H9 (cell line): ENCODE results near the gene GAD2. TPM values are rescaled to one million over a fixed set of nuclear protein-coding genes. Genes with fewer than 3 reads are reported as not detected.

Source experiments
- DNase-seq: peaks from one replicate; pipeline ENCODE4 v3.0.0-alpha.2; 2017
- H2AFZ ChIP-seq: one replicate; pipeline ENCODE4 v1.6.1; 2013; ENCODE audit warnings: mild to moderate bottlenecking, low read length, control low read depth, moderate library complexity
- H2AK5ac ChIP-seq: 2 replicates; pipeline ENCODE4 v1.6.1; 2013; ENCODE audit warnings: low read length, control low read depth, mixed read lengths; ENCODE audit not compliant: insufficient read length
- H2BK120ac ChIP-seq: one replicate; pipeline ENCODE4 v1.6.1; 2013; ENCODE audit warnings: low read depth, mild to moderate bottlenecking, low read length, control low read depth, inconsistent platforms; ENCODE audit not compliant: poor library complexity, severe bottlenecking
- H2BK12ac ChIP-seq: 2 replicates; pipeline ENCODE4 v1.6.1; 2013; ENCODE audit warnings: low read length, control low read depth, mixed read lengths, low read depth; ENCODE audit not compliant: insufficient read length
- H2BK15ac ChIP-seq: 2 replicates; pipeline ENCODE4 v1.6.1; 2013; ENCODE audit warnings: low read depth, low read length, control low read depth
- H2BK20ac ChIP-seq: one replicate; pipeline ENCODE4 v1.6.1; 2013; ENCODE audit warnings: low read depth, mild to moderate bottlenecking, low read length, control low read depth, inconsistent platforms; ENCODE audit not compliant: poor library complexity, severe bottlenecking
- H2BK5ac ChIP-seq: 2 replicates; pipeline ENCODE4 v1.6.1; 2013; ENCODE audit warnings: low read length, control low read depth, mixed read lengths; ENCODE audit not compliant: insufficient read length
- H3K14ac ChIP-seq: 2 replicates; pipeline ENCODE4 v1.6.1; 2013; ENCODE audit warnings: low read length, control low read depth; ENCODE audit not compliant: insufficient read depth
- H3K18ac ChIP-seq: 2 replicates; pipeline ENCODE4 v1.6.1; 2013; ENCODE audit warnings: low read depth, mild to moderate bottlenecking, mixed read lengths, low read length, control low read depth; ENCODE audit not compliant: insufficient read length
- H3K23ac ChIP-seq: 2 replicates; pipeline ENCODE4 v1.6.1; 2013; ENCODE audit warnings: low read length, control low read depth, mixed read lengths, low read depth; ENCODE audit not compliant: insufficient read length
- H3K23me2 ChIP-seq: 2 replicates; pipeline ENCODE4 v1.6.1; 2013; ENCODE audit warnings: low read depth, mild to moderate bottlenecking, mixed read lengths, low read length, control low read depth; ENCODE audit not compliant: insufficient read length, poor library complexity, severe bottlenecking
- H3K27ac ChIP-seq: 2 replicates; pipeline ENCODE4 v1.5.1; 2013; ENCODE audit warnings: low read length, control low read depth, mixed read lengths, low read depth; ENCODE audit not compliant: insufficient read length
- H3K27me3 ChIP-seq: 2 replicates; pipeline ENCODE4 v1.6.1; 2013; ENCODE audit warnings: low read length, control low read depth, inconsistent platforms; ENCODE audit not compliant: insufficient read depth
- H3K4ac ChIP-seq: 2 replicates; pipeline ENCODE4 v1.6.1; 2013; ENCODE audit warnings: low read depth, mild to moderate bottlenecking, control low read depth, inconsistent platforms, low read length, moderate library complexity
- H3K4me1 ChIP-seq: 2 replicates; pipeline ENCODE4 v1.6.1; 2013; ENCODE audit warnings: low read length, control low read depth, inconsistent platforms; ENCODE audit not compliant: insufficient read depth
- H3K4me2 ChIP-seq: 2 replicates; pipeline ENCODE4 v1.6.1; 2013; ENCODE audit warnings: low read length, control low read depth, mixed read lengths; ENCODE audit not compliant: insufficient read length, insufficient read depth
- H3K56ac ChIP-seq: 2 replicates; pipeline ENCODE4 v1.6.1; 2013; ENCODE audit warnings: low read depth, mild to moderate bottlenecking, mixed read lengths, low read length, control low read depth; ENCODE audit not compliant: insufficient read length
- H3K79me1 ChIP-seq: 2 replicates; pipeline ENCODE4 v1.6.1; 2013; ENCODE audit warnings: low read depth, mild to moderate bottlenecking, moderate library complexity, low read length, control low read depth, inconsistent platforms; ENCODE audit not compliant: insufficient read depth, poor library complexity, severe bottlenecking
- H3K79me2 ChIP-seq: 2 replicates; pipeline ENCODE4 v1.6.1; 2013; ENCODE audit warnings: low read length, control low read depth, inconsistent platforms; ENCODE audit not compliant: insufficient read depth
- H3K9ac ChIP-seq: 2 replicates; pipeline ENCODE4 v1.6.1; 2013; ENCODE audit warnings: low read length, control low read depth, mixed read lengths; ENCODE audit not compliant: insufficient read length; ENCODE audit errors: extremely low read depth
- H3K9me3 ChIP-seq: one replicate; pipeline ENCODE4 v1.6.1; 2013; ENCODE audit warnings: low read depth, low read length, inconsistent platforms; ENCODE audit not compliant: control insufficient read depth
- H3T11ph ChIP-seq: one replicate; pipeline ENCODE4 v1.6.1; 2013; ENCODE audit warnings: mild to moderate bottlenecking, low read length, control low read depth, inconsistent platforms
- H4K20me1 ChIP-seq: one replicate; pipeline ENCODE4 v1.6.1; 2013; ENCODE audit not compliant: control insufficient read depth, insufficient read length, insufficient read depth
- H4K5ac ChIP-seq: 2 replicates; pipeline ENCODE4 v1.6.1; 2013; ENCODE audit warnings: low read depth, mild to moderate bottlenecking, mixed read lengths, low read length, control low read depth; ENCODE audit not compliant: insufficient read length
- H4K8ac ChIP-seq: replicated peaks from 2 replicates; pipeline ENCODE4 v1.6.1; 2013; ENCODE audit warnings: low read length, control low read depth, mixed read lengths, low read depth; ENCODE audit not compliant: insufficient read length
- H4K91ac ChIP-seq: 2 replicates; pipeline ENCODE4 v1.6.1; 2013; ENCODE audit warnings: low read depth, mild to moderate bottlenecking, moderate library complexity, mixed read lengths, low read length, control low read depth; ENCODE audit not compliant: insufficient read length
- H3K27ac Mint-ChIP-seq, 3 experiments: 2 replicates in 2 of 3; 3 replicates in 1 of 3; pipeline ENCODE4 v1.8.0; 2020 to 2021; ENCODE audit warnings: mixed read lengths in 3 of 3, mild to moderate bottlenecking in 1 of 3, moderate library complexity in 1 of 3
- H3K27me3 Mint-ChIP-seq: 2 replicates; pipeline ENCODE4 v1.8.0; 2021; ENCODE audit warnings: low read depth, mild to moderate bottlenecking, moderate library complexity, mixed read lengths
- H3K36me3 Mint-ChIP-seq, 3 experiments: 2 replicates in 2 of 3; 3 replicates in 1 of 3; pipeline ENCODE4 v1.8.0; 2020 to 2021; ENCODE audit warnings: low read depth in 3 of 3, mixed read lengths in 3 of 3; ENCODE audit not compliant: insufficient read depth in 1 of 3
- H3K4me1 Mint-ChIP-seq, 2 experiments: 2 replicates each; pipeline ENCODE4 v1.8.0; 2020; ENCODE audit warnings: mixed read lengths in 2 of 2
- H3K4me3 Mint-ChIP-seq, 2 experiments: 2 replicates in 1 of 2; 3 replicates in 1 of 2; pipeline ENCODE4 v1.8.0; 2020 to 2021; ENCODE audit warnings: mild to moderate bottlenecking in 2 of 2, mixed read lengths in 2 of 2, moderate library complexity in 1 of 2
- H3K9me3 Mint-ChIP-seq, 2 experiments: 2 replicates in 1 of 2; 3 replicates in 1 of 2; pipeline ENCODE4 v1.8.0; 2020; ENCODE audit warnings: mild to moderate bottlenecking in 2 of 2, mixed read lengths in 2 of 2, moderate library complexity in 1 of 2
- CTCF ChIP-seq: fragments of 200-600 bp; sonication (generic); conservative IDR thresholded peaks from 3 replicates; pipeline ENCODE4 v1.8.0; 2021; ENCODE audit warnings: antibody characterized with exemption, mild to moderate bottlenecking
- WGBS: extraction: QIAGEN DNeasy Blood & Tissue Kit; methylation state at CpG from one replicate; pipeline ENCODE4 v1.1.7; 2013; ENCODE audit warnings: missing lambda C conversion rate, low lambda C conversion rate, mixed read lengths; ENCODE audit not compliant: insufficient read length; ENCODE audit errors: extremely low coverage; 5-methylcytosine and 5-hydroxymethylcytosine counted together
- total RNA-seq: library from RNA; stranded (reverse); gene quantifications from 2 replicates; pipeline ENCODE4 v1.2.1, GENCODE V29; 2021

Gene GAD2
- total RNA-seq, 1 experiment from 2014 or later: 2.0 TPM

GRCh38 chr10:26214551-26215395, 1.8 kb upstream of the GAD2 start:
- no peak overlapping the region for H3K56ac ChIP-seq
- WGBS: no CpG with 5 or more reads among the region's 34 CpGs
- peaks cover 54% of the 10 kb centered on the region for H3K27me3 Mint-ChIP-seq
- peak; percentile 55 for DNase-seq
- no peak overlapping the region for H4K5ac ChIP-seq
- H3K4me2 ChIP-seq: peak overlapping the region; percentile 57
- no peaks in the 10 kb centered on the region for H4K20me1 ChIP-seq
- H2BK20ac ChIP-seq: no peak overlapping the region
- no peaks in the 10 kb centered on the region for H3K79me2 ChIP-seq
- H3K27ac Mint-ChIP-seq: peak overlapping the region in 2 of 3 experiments; percentile 83 to 91; a peak in 5 of 7 replicates
- H3K4me1 ChIP-seq: peaks cover 7% of the 10 kb centered on the region; the same call in 1 of the 2 replicates
- H3K4me3 Mint-ChIP-seq: peak overlapping the region; percentile 63 to 83
- TF ChIP-seq CTCF: no peak
- H3K23ac ChIP-seq: no peak overlapping the region
- H3K4me1 Mint-ChIP-seq: peaks cover 62% of the 10 kb centered on the region in 2 experiments
- no peaks in the 10 kb centered on the region for H3K79me1 ChIP-seq
- no peaks in the 10 kb centered on the region; a peak in 2 of 7 replicates for H3K36me3 Mint-ChIP-seq
- H3K23me2 ChIP-seq: peaks cover 40% of the 10 kb centered on the region
- H2BK12ac ChIP-seq: no peak overlapping the region
- H2AFZ ChIP-seq: no peak overlapping the region
- H3K9ac ChIP-seq: no peak overlapping the region
- H2AK5ac ChIP-seq: no peak overlapping the region
- H4K8ac ChIP-seq: no peak overlapping the region
- peaks cover 75% of the 10 kb centered on the region for H3K27me3 ChIP-seq
- no peak overlapping the region for H3K14ac ChIP-seq
- H3T11ph ChIP-seq: no peak overlapping the region
- H3K27ac ChIP-seq: no peak overlapping the region
- no peak overlapping the region for H3K4ac ChIP-seq
- H3K9me3 Mint-ChIP-seq: peaks cover 3 to 9% of the 10 kb centered on the region in 2 experiments; a peak in 2 of 5 replicates
- H2BK15ac ChIP-seq: no peak overlapping the region
- no peaks in the 10 kb centered on the region for H3K9me3 ChIP-seq
- H2BK5ac ChIP-seq: no peak overlapping the region
- no peak overlapping the region for H2BK120ac ChIP-seq
- H3K18ac ChIP-seq: no peak overlapping the region
- no peak overlapping the region for H4K91ac ChIP-seq
